ENCODE measurements around the gene STARD3.
"Not testable (repeated sequence)": the region's sequence is repeated elsewhere in the genome, so short reads cannot be mapped to it uniquely, and the experiment has no call there.

The STARD3 gene

DNA sequence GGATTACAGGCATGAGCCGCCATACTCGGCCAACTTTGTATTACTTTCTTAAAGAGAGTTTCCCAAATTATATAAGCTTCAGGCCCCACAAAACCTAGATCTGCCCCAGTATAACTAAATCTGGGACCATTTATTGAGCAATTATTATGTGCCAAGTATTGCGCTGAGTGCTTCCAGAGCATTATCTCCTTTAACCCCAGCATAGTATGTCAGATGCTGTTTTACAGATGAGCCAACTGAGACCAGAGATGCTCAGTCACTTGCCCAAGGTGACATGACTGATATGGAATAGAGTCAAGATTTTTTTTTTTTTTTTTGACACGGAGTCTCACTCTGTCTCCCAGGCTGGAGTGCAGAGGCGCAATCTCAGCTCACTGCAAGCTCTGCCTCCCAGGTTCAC is 61.0 kb downstream of the STARD3 start:
- DNase-seq, result no peak

GRCh38 chr17:39699157-39699817 is 62.3 kb downstream of the STARD3 start:
- not testable (repeated sequence) for DNase-seq

- no peak for DNase-seq
Measured at GRCh38 chr17:39699818-39700147, 62.8 kb downstream of the STARD3 start, which contains the start of gene ERBB2. Gene ERBB2, plus strand, starts transcription at chr17:39700064. Its CDS starts 175 bp downstream, at chr17:39700239.

DNA sequence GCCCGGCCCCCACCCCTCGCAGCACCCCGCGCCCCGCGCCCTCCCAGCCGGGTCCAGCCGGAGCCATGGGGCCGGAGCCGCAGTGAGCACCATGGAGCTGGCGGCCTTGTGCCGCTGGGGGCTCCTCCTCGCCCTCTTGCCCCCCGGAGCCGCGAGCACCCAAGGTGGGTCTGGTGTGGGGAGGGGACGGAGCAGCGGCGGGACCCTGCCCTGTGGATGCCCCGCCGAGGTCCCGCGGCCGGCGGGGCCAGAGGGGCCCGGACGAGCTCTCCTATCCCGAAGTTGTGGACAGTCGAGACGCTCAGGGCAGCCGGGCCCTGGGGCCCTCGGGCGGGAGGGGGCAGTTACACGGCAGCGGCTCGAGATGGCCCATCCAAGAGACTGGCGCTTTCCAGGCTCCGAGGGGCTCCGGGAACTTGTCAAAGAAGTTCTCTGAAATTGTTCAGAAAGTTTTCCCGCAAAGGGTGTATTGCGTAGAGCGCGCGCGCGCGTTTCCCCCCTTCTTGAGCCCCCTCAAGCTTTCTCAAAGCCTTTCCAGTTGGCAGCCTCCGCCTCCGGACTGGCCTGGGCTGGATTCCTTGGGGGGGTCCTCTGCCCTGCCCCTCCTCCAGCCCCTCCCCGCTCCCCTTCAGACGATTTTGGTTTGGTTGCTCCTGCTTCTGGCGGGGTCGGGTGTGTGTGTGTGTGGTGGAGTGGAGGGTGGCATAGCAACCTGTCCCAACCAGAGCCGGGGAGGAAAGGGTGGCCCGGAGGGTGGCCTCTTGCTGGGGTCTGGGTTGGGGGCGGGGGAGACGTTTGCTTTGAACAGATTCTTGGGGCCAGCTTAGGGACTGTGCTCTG is 63.4 kb downstream of the STARD3 start:
- no peak for DNase-seq

DNA sequence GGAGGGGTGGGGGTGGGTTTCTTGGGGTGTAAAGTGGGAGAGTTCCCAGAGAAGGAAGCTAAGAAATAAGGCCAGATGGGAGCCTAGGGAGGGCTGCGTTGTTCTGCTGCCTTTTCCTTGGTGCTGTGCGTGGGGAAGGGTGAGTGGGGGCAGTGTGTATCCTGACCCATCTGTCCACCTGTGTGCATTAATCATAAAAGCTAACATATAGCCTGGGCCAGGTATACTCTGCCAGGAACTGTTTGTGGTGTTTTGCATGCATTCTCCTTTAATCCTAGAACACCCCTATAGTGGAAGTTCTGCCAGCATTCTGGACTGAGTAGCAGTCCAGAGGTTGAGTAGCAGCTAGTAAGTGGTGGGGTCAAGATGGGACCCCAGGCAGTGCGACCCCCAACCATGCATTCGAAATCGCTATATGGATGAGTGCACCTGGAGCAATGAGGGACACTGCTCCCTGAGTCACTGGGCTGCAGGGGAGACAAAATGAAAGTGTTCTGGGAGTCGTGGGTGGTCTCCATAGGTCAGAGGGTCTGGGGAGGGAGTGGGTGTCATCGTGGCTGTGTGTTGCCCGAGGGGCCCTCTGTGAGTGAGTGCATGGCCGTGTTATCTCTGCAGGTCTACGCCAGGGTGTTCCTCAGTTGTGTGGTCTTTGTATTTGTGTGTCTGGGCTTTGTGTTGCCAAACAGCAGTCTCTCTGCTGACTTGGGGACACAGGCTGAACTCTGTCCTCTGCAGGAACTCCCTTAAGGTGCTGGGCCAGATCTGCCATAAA is 64.3 kb downstream of the STARD3 start:
- DNase-seq, result no peak

GRCh38 chr17:39701784-39702422 is 65.0 kb downstream of the STARD3 start:
- no peak for DNase-seq

- DNase-seq, result no peak
Measured at GRCh38 chr17:39702901-39703893, 66.3 kb downstream of the STARD3 start.

GRCh38 chr17:39703913-39704312 is 67.0 kb downstream of the STARD3 start:
- DNase-seq, result no peak

DNA sequence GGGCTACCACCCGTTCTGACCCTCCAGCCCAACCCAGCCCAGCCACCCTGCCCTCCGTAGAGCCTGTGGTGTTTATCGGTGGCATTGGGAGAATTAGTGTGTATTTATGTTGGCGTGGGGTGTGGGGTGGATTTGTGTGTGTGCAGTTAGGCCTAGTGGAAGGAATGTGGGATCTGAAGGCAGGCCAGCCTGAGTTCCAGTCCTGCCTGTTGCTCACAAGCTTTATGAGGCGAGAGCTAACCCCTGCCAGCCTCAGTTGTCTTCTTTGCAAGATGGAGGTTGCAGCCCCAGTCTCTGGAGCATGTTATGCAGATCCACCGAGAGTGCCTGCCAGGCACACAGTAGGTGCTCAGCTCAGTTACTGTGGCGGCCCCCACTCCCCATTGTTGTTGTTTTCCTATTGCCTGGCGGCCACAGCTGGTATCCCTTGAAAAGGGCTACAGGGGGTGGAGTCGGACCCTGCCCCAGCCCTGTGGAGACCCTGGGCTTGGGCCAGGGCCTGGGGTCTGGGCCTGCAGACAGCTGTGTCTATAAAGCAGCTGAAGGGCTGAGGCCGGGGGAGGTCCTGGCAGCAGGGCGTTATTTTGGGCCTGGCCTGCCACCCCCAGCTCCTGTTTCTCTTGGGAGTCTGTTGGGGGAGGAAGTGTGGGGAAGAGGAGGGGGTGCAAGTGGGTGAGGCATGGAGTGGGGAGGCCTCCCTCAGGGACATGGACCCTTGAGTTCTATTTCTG is 68.0 kb downstream of the STARD3 start:
- no peak for DNase-seq

DNA sequence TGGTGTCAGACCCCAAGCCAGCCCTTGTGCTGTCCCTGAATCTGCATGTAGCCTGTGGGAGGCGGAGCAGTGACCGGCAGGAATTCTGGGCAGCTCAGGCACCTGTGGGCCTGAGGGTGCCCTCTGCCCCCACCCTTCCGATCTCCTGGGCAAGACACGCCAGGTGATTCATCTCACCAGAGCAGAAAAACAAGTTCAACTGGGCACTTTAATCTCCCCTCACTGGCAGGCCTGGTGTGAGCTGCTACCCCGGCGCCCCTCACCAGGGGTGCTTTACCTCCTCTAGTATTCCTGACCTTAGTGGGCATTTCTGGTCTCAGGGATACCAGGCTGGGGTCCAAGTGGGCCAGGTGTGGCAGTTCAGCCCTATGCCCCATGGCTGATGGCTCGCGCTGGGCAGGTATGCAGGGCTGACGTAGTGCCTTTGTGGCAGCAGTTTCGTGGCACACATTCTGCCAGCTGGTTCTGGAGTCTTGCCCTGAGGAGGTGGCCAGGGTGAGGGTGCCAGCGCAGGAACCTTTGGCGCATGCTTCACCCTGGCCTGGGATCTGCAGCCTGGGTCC is 68.9 kb downstream of the STARD3 start:
- DNase-seq, result no peak

GRCh38 chr17:39706383-39706782 is 69.4 kb downstream of the STARD3 start:
- DNase-seq, result no peak

- no peak for DNase-seq
Measured at GRCh38 chr17:39706921-39707337, 70.0 kb downstream of the STARD3 start.

GRCh38 chr17:39709319-39709997 is 72.5 kb downstream of the STARD3 start:
- no peak for DNase-seq

- DNase-seq, result no peak
Measured at GRCh38 chr17:39709998-39710964, 73.3 kb downstream of the STARD3 start.

DNA sequence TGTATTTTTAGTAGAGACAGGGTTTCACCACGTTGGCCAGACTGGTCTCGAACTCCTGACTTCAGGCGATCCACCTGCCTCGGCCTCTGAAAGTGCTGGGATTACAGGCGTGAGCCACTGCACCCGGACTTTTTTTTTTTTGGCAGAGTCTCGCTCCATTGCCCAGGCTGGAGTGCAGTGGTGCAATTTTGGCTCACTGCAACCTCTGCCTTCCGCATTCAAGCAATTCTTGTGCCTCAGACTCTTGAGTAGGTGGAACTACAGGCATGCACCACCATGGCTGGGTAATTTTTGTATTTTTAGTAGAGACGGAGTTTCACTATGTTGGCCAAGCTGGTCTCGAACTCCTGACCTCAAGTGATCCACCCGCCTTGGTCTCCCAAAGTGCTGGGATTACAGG is 74.1 kb downstream of the STARD3 start:
- not testable (repeated sequence) for DNase-seq

DNA sequence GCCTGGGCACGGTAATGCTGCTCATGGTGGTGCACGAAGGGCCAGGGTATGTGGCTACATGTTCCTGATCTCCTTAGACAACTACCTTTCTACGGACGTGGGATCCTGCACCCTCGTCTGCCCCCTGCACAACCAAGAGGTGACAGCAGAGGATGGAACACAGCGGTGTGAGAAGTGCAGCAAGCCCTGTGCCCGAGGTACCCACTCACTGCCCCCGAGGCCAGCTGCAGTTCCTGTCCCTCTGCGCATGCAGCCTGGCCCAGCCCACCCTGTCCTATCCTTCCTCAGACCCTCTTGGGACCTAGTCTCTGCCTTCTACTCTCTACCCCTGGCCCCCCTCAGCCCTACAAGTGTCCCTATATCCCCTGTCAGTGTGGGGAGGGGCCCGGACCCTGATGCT is 74.9 kb downstream of the STARD3 start:
- no peak for DNase-seq
